ENCODE measurements around the gene MEIS2. TPM values are rescaled to one million over a fixed set of nuclear protein-coding genes. Genes with fewer than 3 reads are reported as not detected.

The MEIS2 gene
- total and polyA plus RNA-seq, 9 donors: 27.7 to 73.7 (median 47.7) TPM

DNA sequence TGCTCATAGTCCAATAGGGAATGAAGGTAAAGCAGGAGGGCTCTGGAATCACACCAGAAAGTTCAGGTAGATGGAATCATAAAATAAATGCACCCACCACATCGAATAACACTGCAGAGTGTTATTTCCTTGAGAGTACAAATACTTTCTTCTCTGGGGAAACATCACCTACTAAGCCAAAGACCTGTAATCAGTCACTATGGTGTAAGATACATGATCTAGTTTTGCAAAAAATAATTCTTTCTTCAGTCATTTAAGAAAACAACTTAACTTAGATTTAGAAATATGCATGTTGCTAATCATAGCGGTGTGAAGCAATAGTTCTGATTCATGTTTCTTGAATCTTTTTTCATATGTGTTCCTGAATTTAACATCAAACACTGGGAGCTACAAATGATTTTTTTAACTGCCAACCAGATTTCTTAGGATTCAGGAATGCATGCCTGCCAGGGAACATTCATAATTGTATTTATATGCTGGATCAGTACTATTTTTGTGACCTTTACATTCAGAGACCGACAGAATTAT is 40.2 kb upstream of the MEIS2 start:
- Histone ChIP-seq H3K4me1 (ENCODE audit: insufficient read depth) (no peaks in the 10 kb centered on the region), H3K27me3 (no peaks in the 10 kb centered on the region), H3K9me3 (no peaks in the 10 kb centered on the region), H3K27ac (no peak overlapping the region), H3K4me3 (no peak overlapping the region), H3K36me3 (no peaks in the 10 kb centered on the region)
- TF ChIP-seq, protein P1, sequence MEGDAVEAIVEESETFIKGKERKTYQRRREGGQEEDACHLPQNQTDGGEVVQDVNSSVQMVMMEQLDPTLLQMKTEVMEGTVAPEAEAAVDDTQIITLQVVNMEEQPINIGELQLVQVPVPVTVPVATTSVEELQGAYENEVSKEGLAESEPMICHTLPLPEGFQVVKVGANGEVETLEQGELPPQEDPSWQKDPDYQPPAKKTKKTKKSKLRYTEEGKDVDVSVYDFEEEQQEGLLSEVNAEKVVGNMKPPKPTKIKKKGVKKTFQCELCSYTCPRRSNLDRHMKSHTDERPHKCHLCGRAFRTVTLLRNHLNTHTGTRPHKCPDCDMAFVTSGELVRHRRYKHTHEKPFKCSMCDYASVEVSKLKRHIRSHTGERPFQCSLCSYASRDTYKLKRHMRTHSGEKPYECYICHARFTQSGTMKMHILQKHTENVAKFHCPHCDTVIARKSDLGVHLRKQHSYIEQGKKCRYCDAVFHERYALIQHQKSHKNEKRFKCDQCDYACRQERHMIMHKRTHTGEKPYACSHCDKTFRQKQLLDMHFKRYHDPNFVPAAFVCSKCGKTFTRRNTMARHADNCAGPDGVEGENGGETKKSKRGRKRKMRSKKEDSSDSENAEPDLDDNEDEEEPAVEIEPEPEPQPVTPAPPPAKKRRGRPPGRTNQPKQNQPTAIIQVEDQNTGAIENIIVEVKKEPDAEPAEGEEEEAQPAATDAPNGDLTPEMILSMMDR (IDR thresholded peaks at IDR 0.05): no peak
- intact Hi-C loops (cut with DNase I): no loop called here
- 68 to 77% (median 72%) methylated on average over 3 of the region's 3 CpGs for WGBS, 3 donors
- DNase-seq: no peak

DNA sequence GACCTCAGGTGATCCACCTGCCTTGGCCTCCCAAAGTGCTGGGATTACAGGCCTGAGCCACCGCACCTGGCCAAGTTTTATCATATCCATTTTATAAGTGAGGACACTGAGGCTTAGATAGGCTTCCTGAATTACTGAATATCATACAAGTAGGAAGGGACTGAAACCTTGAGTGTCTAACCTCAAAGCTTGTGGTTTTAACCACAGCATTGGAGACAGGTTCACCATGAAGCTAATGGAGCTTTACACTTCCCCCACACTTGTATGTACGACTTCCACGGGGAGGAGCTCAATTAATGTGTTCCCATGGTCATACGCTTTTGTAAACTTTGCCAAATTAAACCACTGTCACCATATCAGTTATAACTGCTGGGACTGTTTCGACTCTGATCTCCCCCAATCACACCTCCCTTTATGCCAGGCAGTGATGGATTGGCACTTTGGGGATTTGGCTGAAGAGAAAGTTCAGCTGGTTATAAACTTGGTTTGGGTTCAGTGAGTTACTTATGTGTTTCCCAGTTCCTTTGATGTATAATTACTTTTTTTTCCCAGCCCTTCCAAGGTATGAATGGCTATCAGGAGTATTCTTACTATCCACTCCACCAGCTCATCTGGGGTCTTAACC is 38.4 kb upstream of the MEIS2 start:
- no peak overlapping the region for H3K4me3 ChIP-seq
- no peak for DNase-seq
- H3K27me3 ChIP-seq: no peaks in the 10 kb centered on the region
- 54 to 59% (median 55%) methylated on average over 5 of the region's 5 CpGs for WGBS, 3 donors
- H3K4me1 ChIP-seq (ENCODE audit: insufficient read depth): no peaks in the 10 kb centered on the region
- no peak overlapping the region for H3K27ac ChIP-seq
- intact Hi-C loops (cut with DNase I): loop anchor here in 2 of 4 donors (5.0 to 10.0 kb wide), 2 partner anchors 254 to 256 kb away; no protein-coding TSS in a partner anchor
- no peaks in the 10 kb centered on the region for H3K9me3 ChIP-seq
- TF ChIP-seq, protein P1 (IDR thresholded peaks at IDR 0.05): no peak
- TF ChIP-seq POLR2A (IDR thresholded peaks at IDR 0.05): no peak
- no peak for TF ChIP-seq EP300 (IDR thresholded peaks at IDR 0.05)
- no peaks in the 10 kb centered on the region for H3K36me3 ChIP-seq

DNA sequence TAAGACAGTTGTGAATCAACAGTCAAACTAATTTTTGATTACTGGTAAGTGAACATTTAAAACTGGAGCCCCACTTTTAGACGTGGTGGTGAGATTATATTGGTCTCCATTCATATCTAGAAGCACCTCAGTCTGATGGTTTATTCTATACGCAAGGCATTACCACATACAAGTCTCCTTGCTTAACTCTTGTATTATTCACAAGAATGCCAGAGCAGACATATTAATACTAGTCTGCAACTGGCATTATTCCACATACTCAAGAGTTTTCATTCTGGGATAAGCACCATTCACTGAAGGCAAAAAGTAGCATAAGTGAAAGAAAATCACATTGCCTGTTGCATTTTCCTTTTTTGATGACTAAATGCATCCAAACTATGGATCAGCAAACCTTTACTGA is 36.9 kb upstream of the MEIS2 start:
- TF ChIP-seq EP300 (IDR thresholded peaks at IDR 0.05) (no peak), POLR2A (IDR thresholded peaks at IDR 0.05) (no peak)
- TF ChIP-seq, protein P1 (IDR thresholded peaks at IDR 0.05): no peak
- H3K9me3 ChIP-seq: no peaks in the 10 kb centered on the region
- no peak overlapping the region for H3K27ac ChIP-seq
- intact Hi-C loops (cut with DNase I): loop anchor here in 2 of 4 donors (5.0 to 10.0 kb wide), 2 partner anchors 252 to 255 kb away; no protein-coding TSS in a partner anchor
- no peak overlapping the region for H3K4me3 ChIP-seq
- WGBS, 3 donors: 67 to 80% (median 70%) methylated on average over 2 of the region's 2 CpGs
- no peaks in the 10 kb centered on the region for H3K27me3 ChIP-seq
- H3K4me1 ChIP-seq (ENCODE audit: insufficient read depth): no peaks in the 10 kb centered on the region
- H3K36me3 ChIP-seq: no peaks in the 10 kb centered on the region
- no peak for DNase-seq

DNA sequence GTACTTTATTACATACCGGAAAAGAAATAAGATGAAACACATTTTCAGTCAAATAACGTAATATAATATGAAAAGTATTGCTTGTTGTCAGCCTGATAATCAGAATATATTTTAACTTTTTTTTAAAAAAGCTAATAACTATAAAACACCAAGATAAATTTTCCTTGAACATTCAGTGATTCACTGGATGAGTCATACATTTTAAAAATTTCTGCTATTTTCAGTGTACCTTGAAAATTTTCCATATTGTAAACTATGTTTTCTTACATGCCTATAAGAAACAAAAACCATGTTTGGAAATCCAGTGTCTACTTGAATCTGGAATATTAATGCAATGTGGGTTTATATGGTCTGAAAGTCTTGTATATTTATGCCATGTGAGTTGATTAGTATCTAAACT is 36.3 kb upstream of the MEIS2 start:
- intact Hi-C loops (cut with DNase I): loop anchor here in 2 of 4 donors (5.0 to 10.0 kb wide), 2 partner anchors 252 to 254 kb away; no protein-coding TSS in a partner anchor
- DNase-seq: no peak
- Histone ChIP-seq H3K27me3 (no peaks in the 10 kb centered on the region), H3K27ac (no peak overlapping the region), H3K4me1 (ENCODE audit: insufficient read depth) (no peaks in the 10 kb centered on the region), H3K9me3 (no peaks in the 10 kb centered on the region), H3K4me3 (no peak overlapping the region), H3K36me3 (no peaks in the 10 kb centered on the region)
- TF ChIP-seq EP300 (IDR thresholded peaks at IDR 0.05) (no peak), POLR2A (IDR thresholded peaks at IDR 0.05) (no peak)
- TF ChIP-seq, protein P1 (IDR thresholded peaks at IDR 0.05): no peak
- WGBS, 3 donors: 67 to 74% (median 69%) methylated on average over 2 of the region's 2 CpGs
